CD4-positive, alpha-beta T cell treated with Interleukin-10 for 1 hour (primary cell): ENCODE results near the gene GPC1.

Experiments
- DNase-seq: peaks from one replicate; pipeline ENCODE4 v3.0.0-alpha.2; 2020

GPC1 gene

DNA sequence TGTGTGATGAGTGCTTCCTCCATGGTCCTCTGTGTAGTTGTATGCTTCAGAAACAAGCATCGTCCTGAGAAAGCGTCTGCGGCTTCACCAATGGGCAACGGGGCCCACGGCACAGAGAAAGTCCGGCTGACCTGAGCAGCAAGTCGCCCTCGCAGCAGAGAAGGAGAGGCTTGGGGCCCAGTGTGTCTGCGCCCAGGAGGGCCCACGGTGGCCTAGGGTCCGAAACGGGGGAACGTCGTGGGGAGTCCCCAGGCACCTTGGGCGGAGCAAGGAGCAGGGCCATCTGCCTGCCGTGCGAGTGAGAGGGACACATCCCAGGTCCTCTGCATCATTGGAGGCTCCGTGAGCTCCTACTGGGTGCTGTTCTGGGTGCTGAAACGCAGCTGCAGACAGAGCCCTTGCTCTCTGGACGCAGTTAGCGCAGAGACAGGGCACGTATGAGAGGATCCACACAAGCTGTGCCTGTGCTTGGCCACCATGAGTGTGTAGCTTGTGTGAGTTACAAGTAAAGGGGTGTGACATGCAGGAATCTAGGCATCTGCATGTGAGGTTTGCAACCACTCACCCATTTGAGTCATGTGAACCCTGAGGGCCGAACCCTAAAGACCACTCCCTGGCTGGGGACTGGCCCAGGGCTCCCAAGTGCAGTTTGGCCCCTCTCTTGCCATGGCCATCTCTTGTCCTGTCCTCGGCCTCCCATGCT, 10.6 kb downstream of the GPC1 start:
- DNase-seq = no peak

DNA sequence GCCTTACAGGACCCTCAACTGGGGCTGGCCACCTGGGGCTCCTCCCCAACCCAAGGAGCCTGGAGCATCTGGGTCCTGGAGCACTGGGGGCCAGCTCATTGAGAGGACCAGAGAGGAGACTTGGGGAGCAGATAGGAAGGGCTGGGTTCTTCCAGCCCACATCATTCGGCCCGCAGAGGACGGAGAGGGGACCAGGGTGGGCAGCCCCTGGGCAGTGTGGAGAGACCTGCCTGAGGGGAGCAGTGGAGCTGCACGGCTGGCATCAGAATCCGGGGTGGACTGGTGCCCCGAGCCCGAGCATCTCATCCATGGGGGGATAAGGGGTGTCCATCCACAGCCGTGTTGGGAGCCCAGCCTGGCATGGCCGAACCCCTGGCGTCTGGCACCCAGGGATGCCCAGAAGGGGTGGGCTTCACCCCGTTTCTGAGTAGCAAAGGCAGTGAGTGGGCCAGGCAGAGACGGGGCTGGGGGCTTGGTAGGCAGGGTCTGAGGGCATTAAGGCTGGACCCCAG, 11.3 kb downstream of the GPC1 start:
- DNase-seq = no peak

DNA sequence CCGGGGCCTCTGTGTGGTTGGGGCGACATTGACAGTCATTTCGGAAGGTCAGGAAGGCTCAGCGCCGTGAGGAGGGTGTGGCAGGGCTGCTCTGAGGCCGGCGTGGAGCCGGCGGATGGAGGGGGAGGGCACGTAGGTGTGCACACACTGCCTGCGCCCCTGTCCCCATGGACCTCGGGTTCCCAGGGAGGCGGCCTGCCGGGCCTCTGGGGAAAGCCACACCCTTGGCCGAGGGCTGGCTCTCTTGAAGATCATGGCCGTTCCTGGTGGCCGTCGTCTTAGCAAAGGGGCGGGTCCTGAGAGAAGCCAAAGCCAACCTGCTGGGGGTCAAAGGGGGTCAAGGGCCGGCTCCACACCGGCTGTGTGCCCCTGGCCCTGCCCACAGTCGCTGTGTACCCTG, 11.9 kb downstream of the GPC1 start:
- no peak for DNase-seq

DNA sequence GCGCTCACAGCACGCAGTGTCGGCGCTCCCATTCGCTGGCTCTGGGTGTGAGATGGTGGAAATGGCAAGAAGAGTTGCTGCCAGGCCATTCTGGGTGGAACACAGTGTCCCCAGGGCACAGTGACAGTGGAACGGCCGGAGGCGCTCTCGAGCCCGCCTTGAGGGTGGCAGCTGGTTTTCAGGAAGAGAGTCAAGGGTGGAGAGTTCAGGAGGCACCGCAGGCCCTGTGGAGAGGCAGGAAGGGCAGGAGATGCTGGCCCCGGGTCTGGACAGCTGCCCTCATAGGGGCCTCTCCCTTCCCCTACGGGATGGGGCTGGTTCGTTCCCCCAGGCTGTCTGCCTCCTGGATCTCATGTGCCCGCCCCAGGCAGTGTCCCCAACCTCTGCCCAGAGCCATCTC, 12.5 kb downstream of the GPC1 start:
- no peak for DNase-seq

DNA sequence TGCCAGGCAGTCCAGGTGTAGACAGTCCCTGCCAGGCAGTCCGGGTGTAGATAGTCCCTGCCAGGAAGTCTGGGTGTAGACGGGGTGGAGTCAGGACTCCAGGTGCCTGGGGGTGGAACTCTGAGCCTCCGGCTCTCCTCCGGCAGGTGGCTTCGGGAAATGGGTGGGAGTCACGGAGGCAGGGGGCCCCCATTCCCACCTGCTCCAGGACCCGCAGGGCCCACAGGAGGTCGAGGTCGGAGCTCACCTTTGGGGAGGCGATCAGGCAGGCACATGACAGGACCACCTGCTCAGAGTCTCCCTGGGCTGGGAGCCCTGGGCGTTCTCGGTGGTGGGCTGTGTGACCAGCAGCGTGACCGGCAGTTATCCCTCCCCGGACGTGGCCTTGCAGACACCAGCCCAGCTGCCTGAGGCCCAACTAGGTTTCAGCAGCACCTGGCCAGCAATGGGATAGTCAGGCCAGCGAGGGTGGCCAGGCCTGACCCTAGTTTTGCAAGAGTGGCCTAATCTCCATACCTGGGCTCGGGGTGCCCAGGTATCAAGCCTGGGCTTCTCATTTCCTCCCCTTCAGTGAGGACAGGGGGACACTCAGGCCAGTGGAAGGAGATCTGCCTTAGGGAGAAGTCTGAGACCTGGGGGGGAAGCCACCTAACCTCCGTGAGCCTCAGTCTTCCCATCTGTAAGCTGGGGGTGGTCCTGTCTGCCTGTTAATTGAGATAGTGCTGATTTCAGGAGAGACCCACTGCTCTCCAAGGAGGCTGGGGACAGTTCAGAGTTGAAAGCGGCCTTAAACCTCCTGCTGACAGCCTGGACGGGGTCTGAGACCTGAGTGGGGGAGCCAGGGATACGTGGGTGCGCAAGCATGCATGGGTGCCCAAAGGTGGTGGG, 13.2 kb downstream of the GPC1 start:
- DNase-seq = no peak

DNA sequence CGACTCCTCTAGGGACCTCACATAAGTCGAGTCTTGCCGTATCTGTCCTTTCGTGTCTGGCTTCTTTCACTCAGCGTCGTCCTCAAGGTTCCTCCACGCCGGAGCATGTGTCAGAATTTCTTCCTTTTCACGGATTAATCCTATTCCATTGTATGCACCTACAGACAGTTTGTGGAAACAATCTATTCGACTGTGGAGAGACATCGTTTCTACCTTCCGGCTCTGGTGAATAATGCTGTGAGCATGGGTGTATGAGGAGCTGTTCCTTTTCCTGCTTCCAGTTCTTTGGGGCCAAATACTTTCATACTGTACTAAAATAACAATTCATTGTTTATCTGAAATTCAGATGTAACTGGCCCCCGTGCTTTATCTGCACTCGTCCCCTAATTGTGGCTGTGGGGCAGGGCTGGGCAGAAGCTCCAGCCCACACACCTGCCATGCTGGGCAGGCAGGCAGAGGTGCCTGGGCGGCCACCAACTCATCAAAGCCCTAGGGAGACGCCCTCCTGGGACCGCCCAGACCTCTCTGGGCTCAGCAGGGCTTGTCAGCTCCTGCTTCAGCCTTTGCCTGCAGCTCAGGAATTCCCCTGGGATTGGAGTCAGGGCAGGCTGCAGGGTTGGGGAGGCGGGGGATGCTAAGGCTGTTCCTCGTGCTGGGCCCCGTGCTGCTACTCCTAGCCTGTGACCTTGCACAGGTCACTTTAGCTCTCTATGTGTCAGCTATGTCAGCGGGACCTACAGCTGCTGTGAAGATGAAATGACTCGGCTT, 14.5 kb downstream of the GPC1 start:
- DNase-seq = no peak

DNA sequence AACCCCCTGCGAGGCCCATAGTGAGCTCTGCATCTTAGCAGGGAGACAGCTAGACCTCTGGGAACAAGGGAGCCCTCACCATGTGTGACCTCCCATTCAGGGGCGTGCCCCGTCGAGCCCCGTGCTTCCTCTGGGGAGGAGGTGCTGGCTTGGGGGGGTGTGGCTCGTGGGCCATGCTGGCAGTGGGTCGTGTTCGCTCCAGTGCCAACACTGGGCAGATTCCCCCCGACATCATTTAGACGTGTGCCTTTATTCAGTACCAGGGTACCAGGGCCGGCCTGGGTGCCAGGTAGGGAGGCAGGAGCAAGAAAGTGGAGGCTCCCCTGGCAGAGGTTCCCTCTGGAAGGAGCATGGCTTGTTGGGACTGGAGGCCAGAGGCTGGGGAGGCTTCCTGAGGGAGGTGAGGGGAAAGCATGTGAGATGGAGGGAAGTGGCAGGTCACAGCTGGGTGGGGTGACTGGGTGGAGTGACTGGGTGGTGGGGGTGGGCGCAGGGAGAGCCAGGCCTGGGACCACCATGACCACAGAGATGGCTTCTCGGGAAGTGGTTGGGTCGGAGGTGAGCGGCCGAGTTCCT, 15.2 kb downstream of the GPC1 start:
- DNase-seq = no peak

DNA sequence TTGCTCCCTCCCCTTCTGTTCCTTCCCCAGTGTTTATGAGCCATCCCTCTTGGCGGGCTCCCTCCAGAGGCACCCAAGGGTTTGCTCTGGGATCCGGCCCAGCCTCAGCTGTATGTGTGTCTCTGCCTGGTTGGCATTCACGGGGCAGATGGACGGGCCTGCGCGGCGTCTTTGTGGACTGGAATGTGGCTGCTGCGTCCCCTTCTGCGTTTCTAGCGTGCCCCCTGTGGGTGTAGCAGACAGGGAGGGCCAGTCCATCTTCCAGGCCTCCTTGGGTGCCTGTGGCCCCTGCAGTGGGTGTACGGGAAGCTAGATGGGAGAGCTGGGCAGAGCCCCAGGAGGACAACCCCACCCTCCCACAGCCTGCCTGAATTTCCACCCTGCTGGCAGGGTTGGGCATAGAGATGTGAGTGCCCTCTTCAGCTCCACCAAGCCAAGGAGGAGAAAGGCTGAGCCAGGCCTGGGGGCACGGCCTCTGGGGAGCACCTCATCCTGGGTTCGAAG, 15.7 kb downstream of the GPC1 start:
- no peak for DNase-seq

DNA sequence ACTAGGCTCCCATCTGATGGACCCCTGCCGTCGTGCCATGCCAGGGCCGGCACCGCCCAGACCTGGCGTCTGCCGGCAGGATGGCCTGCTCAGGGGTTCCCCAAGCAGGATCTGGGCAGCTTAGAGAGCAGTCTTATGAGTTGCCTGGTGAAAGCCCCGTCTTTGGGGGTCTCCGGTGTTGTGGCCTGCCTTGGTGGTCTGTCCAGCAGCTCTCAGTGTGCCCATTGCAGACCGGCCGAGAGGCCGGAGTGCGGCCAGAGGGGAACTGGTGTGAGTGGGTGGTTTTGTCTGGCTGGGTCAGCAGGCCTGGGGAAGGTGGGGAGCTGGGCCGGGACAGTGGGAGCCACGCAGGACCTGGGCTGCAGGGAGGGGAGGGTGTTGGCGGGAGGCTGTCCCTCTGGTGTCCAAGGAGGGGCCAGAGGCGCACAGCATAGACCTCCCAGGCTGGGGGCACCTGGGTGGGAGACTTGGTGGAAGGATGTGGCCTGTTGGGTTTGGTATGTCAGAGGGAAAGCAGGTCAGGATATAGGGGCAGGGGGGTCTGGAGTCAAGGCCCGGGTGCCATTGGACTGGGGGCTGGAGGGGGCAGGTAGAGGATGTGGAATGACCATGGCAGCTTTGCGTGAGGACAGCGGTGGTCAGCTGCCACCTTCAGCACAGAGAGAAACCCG, 16.5 kb downstream of the GPC1 start:
- DNase-seq = no peak

DNA sequence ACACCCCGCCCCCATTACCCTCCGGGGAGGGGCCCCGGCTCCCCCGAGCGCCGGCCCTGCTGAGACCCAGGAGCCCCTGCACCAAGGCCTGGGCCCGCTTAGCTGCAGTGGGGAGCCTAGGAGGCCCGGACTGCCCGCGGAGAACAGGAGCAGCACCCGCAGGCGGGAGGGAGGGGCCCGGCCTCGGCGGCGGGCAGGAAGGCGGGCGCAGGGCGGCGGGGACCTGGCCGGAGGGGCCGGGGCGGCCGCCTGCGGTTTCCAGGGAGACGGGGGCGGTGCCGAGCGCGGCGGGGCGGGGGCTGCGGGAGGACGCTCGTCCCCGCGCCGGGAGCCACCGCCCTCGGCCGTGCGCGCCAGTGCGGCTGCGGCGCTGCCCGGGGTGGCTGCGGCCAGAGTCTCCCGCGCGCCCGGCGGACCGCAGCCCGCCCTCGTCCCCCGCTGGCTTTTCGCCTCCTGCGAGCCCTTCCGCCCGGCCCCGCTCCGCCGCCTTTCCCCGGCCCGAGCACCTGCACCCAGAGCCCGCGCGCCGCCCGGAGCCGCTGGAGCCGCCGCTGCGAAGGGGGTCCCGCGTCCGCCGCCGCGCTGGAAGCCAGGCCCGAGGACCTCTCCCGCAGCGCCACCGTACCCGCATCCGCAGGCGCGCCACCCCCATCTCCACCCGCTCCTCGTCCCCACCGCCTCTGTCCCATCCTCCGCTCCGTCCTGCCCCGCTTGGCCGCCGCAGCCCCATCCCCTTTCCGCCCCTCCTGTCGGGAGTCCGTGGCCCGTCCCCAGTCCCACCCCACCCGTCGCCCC, 17.2 kb downstream of the GPC1 start:
- DNase-seq = no peak

DNA sequence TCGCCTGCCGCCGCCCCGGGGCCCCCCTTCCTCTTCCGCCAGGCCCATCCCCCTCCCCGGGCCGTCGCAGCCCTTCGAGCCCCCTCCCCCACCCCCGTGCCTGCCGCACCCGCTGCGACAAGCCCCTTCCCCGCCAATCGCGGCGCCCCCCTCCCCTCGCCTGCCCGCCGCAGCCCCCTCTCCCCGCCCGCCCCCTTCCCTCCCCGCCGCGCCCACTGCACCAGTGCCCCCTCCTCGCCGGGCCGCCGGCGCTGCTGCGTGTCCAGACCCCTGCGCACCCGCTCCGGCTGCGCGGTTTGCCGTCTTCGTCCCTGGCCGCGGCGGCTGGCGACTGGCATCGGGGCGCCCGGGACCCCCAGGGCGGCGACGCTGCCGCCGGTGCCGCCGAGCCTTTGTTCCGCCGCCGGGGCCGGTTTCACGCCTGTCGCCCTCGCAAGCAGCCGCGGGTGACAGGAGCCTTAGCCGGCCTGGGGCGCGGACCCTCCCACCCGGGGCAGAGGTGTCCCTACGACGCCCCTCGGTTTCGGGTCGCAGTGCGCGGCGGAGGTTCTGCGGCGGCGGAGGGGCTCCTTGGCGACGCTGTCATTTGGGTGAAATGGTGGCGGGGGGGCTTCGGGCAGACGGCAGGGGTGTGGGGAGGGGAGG, 18.1 kb downstream of the GPC1 start:
- DNase-seq = no peak

DNA sequence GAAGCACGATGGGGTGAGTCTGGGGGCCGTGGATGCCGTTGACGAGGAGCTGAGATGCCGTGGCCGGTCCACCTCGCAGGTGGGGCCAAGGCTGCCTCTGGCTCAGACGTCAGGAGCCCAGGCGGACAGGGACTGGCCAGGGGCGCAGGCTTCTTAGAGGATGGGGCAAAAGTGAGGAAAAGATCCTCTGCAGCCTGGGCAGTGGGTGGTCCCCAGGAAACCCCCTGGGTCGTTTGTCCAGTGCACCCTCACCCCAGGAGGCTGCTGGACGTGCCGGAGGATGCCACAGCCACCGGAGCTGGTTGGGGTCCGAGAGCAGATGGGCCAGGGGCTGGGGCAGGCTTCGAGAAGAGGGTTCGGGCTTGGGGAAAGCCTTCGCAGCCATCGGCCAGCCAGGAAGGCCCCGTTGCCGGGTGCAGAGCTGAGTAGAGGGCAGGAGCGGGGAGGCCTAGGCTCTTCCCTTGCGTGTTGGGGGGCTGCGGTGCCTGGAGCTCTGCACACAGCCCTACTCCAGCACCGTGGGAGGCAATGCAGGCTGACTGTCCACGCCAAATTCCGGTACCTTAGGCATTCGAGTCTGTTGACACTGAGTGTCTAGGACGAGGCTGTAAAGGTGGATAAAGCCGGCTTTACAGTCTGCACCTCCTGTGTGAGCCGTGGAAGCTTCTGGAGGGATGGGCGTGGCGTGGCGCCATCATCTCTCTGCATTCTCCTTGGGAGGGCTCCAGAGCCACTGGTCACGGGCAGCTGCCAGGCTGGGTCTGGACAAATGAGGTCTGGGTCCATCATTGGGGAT, 18.8 kb downstream of the GPC1 start:
- DNase-seq = no peak

DNA sequence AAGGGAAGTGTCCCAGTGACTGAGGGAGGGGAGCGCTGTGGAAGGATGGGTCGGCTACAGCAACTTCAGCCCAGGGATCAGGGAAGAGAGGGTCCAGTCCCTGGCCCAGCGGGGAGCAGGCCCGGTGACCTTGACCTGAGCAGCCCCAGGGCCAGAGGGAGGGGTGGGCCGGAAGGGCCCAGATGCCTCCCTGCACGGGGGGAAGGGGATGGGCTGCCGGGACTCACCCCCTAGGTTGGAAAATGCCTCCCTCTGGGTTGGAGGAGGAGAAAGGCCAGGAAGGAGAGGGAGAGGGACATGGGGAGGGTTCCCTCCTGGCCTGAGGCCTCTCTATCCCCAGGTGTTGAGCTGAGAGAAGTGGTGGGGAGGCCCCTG, 19.8 kb downstream of the GPC1 start:
- DNase-seq = no peak

DNA sequence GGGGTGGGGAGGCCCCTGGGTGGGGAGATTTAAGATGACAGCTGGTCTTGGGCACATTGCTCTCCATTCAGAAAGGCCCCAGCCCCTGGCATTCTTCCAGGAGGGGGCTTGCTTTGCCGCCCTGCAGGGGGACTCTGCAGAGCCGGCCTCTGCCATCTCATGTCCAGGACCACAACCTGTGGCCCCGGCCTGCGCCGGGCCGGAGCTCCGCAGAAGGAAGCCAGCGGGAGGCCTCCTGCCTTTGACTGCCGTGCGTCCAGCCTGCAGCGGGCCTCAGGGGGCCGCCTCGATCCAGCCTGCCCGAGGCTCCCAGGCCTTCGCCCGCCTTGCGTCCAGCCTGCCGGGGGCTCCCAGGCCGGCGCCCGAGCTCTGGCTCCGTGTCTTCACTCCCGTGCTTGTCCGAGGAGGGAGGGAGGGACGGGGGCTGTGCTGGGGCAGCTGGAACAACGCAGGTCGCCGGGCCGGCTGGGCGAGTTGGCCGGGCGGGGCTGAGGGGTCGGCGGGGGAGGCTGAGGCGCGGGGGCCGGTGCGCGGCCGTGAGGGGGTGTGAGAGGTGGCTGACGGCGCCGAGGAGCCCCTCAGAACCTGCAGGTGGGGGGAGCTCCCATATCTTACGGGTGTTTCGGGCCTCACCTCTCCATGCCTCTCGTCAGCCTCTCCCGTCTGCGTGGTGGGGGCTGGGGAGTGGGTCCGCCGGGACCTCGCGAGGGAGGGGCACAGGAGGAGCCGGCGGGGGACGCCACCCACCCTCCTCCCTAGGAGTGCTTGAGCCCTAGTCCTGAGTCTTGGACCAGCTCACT, 20.4 kb downstream of the GPC1 start:
- no peak for DNase-seq

DNA sequence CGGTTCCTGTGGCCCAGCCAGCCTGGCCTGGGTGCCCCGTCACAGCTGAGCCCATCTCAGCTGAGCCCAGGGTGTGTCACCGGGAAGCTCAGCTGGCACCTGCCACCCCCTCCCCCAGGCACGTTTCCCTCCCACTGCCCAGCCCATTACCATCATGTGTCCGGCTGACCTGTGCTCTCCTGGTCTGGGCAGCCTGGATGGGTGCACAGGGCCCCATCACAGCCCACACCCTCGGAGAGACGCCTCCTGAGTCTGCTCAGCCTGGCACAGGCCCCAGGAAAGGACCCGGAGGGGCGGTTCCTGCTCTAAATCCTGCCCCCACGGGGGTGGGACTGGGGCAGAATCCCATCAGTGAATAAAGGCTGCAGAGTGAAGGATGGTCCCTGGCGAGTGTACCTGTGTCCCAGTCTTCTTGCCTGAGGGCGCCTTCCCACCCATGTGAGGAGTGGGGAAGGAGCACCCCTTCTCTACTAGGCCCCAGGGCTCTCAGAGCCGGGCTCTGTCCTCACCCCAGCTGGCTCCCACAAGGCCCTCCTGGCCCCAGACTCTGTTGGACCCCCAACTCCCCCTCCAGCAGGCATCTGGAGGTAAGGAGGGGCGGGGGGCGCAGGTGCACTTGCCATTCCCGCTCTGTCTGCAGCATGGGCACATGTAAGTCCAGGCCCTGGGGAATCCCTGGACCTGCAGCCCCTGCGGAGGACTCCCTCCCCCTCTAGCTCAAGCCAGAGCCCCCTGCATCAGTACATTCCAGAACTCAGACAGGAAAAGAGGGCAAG, 21.2 kb downstream of the GPC1 start:
- no peak for DNase-seq

DNA sequence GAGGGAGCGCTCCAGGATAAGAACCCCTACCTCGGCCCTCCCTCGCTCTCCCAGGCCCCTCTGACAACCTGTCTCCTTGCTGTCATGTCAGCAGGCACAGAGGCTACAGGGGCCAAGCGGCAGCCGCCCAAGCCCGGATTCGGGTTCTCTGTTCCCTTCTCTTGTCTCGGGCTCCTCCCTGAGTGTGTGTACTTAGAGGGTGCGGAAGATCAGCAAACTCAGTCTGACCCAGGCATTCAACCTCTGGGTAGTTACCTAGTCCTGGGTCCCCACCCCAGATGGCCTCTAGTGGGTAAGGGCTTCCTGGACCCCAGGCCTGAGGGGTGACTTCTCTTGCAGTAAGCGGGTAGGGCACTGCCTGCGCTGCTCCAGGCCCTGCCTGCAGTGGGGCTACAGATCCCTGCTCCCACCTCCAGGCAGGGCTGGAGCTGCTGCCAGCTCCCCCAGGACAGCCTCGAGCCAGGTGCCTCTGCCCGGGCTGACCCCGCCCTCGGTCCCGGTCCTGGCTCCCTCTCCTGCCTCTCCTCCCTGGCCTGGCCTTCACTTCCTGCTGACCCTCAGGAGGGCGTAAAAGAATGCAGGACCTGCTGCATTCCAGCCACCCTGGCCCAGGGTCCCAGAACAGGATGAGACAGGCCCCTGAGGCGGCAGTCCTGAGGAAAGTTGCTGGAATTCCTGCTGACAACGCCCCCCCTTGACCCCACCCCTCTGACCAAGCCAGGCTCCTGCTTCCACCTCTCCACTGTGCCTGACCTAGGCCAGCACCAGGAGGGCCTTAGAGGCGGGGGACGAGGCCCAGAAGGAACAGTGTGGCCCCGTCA, 22.0 kb downstream of the GPC1 start:
- no peak for DNase-seq
